Mesenchymal stem cell (in vitro differentiated cells and primary cell): ENCODE measurements around the gene ABITRAM.

Experiments
- DNase-seq: peaks from one replicate; pipeline ENCODE4 v3.0.0-alpha.2; 2013
- H2AFZ ChIP-seq: one replicate; pipeline ENCODE4 v1.6.1; 2013; ENCODE audit warnings: low read depth, mild to moderate bottlenecking, control low read depth, inconsistent platforms, low read length, moderate library complexity
- H2AK5ac ChIP-seq: 2 replicates; pipeline ENCODE4 v1.6.1; 2013; ENCODE audit warnings: low read length, moderate library complexity, mild to moderate bottlenecking, inconsistent platforms; ENCODE audit not compliant: severe bottlenecking
- H2BK120ac ChIP-seq: one replicate; pipeline ENCODE4 v1.6.1; 2013; ENCODE audit warnings: low read depth, mild to moderate bottlenecking, inconsistent platforms, low read length, moderate library complexity
- H2BK12ac ChIP-seq, 2 experiments: one replicate each; pipeline ENCODE4 v1.6.1; 2013; ENCODE audit warnings: inconsistent platforms in 2 of 2, low read length in 2 of 2, mild to moderate bottlenecking in 2 of 2, moderate library complexity in 2 of 2, control low read depth in 1 of 2
- H2BK15ac ChIP-seq: one replicate; pipeline ENCODE4 v1.6.1; 2013; ENCODE audit warnings: mild to moderate bottlenecking, low read depth, inconsistent platforms; ENCODE audit not compliant: poor library complexity, severe bottlenecking
- H2BK5ac ChIP-seq: 2 replicates; pipeline ENCODE4 v1.6.1; 2013; ENCODE audit warnings: low read depth, mild to moderate bottlenecking, low read length, control low read depth, inconsistent platforms; ENCODE audit not compliant: poor library complexity, severe bottlenecking
- H3K14ac ChIP-seq, 2 experiments: one replicate each; pipeline ENCODE4 v1.6.1; 2013; ENCODE audit warnings: inconsistent platforms in 2 of 2, low read length in 2 of 2, control low read depth in 1 of 2, mild to moderate bottlenecking in 1 of 2, moderate library complexity in 1 of 2
- H3K18ac ChIP-seq, 2 experiments: one replicate each; pipeline ENCODE4 v1.6.1; 2013; ENCODE audit warnings: inconsistent platforms in 2 of 2, low read length in 2 of 2, control low read depth in 1 of 2, low read depth in 1 of 2, mild to moderate bottlenecking in 1 of 2
- H3K23ac ChIP-seq, 2 experiments: one replicate each; pipeline ENCODE4 v1.6.1; 2013; ENCODE audit warnings: inconsistent platforms in 2 of 2, low read length in 2 of 2, mild to moderate bottlenecking in 2 of 2, moderate library complexity in 2 of 2, control low read depth in 1 of 2
- H3K27ac ChIP-seq: 2 replicates; pipeline ENCODE4 v1.5.1; 2013; ENCODE audit warnings: mild to moderate bottlenecking, moderate library complexity, low read length, control low read depth, inconsistent platforms; ENCODE audit not compliant: poor library complexity, severe bottlenecking
- H3K27me3 ChIP-seq, 2 experiments: 2 replicates each; pipeline versions ENCODE4 v1.6.1 to v1.7.0; 2013; ENCODE audit warnings: low read length in 2 of 2, mild to moderate bottlenecking in 2 of 2, moderate library complexity in 2 of 2, control low read depth in 1 of 2, inconsistent platforms in 1 of 2; ENCODE audit not compliant: control insufficient read depth in 1 of 2, insufficient read depth in 1 of 2
- H3K36me3 ChIP-seq, 2 experiments: 2 replicates each; pipeline versions ENCODE4 v1.6.1 to v1.7.0; 2013; ENCODE audit warnings: low read length in 2 of 2, control low read depth in 1 of 2, inconsistent platforms in 1 of 2, low read depth in 1 of 2, mild to moderate bottlenecking in 1 of 2; ENCODE audit not compliant: insufficient read depth in 2 of 2, control insufficient read depth in 1 of 2
- H3K4ac ChIP-seq, 2 experiments: one replicate each; pipeline ENCODE4 v1.6.1; 2013; ENCODE audit warnings: inconsistent platforms in 2 of 2, low read length in 2 of 2, mild to moderate bottlenecking in 2 of 2, moderate library complexity in 2 of 2, control low read depth in 1 of 2, low read depth in 1 of 2
- H3K4me1 ChIP-seq: 2 replicates; pipeline ENCODE4 v1.6.1; 2013; ENCODE audit warnings: low read depth, low read length, control low read depth; ENCODE audit not compliant: control insufficient read depth, insufficient read depth
- H3K4me2 ChIP-seq: 2 replicates; pipeline ENCODE4 v1.6.1; 2013; ENCODE audit warnings: low read length, mild to moderate bottlenecking, inconsistent platforms; ENCODE audit not compliant: poor library complexity, severe bottlenecking
- H3K4me3 ChIP-seq, 2 experiments: 2 replicates each; pipeline versions ENCODE4 v1.5.1 to v1.7.0; 2013; ENCODE audit warnings: low read length in 2 of 2, mild to moderate bottlenecking in 2 of 2, control low read depth in 1 of 2, low read depth in 1 of 2; ENCODE audit not compliant: insufficient read depth in 1 of 2
- H3K79me1 ChIP-seq: replicated peaks from 2 replicates; pipeline ENCODE4 v1.6.1; 2013; ENCODE audit warnings: mild to moderate bottlenecking, control low read depth, low read length, inconsistent platforms; ENCODE audit not compliant: poor library complexity, severe bottlenecking
- H3K9ac ChIP-seq: 2 replicates; pipeline ENCODE4 v1.7.0; 2013; ENCODE audit warnings: mild to moderate bottlenecking, low read length, moderate library complexity
- H3K9me3 ChIP-seq: 2 replicates; pipeline ENCODE4 v1.7.0; 2013; ENCODE audit warnings: mild to moderate bottlenecking, low read length; ENCODE audit not compliant: control insufficient read depth
- H4K8ac ChIP-seq: one replicate; pipeline ENCODE4 v1.6.1; 2013; ENCODE audit warnings: inconsistent platforms, mild to moderate bottlenecking, low read length, moderate library complexity
- H4K91ac ChIP-seq: one replicate; pipeline ENCODE4 v1.6.1; 2013; ENCODE audit warnings: mild to moderate bottlenecking, low read length, inconsistent platforms
- WGBS: methylation state at CpG from one replicate; pipeline ENCODE4 v1.1.7; 2013; ENCODE audit warnings: mixed read lengths; 5-methylcytosine and 5-hydroxymethylcytosine counted together

The ABITRAM gene

DNA sequence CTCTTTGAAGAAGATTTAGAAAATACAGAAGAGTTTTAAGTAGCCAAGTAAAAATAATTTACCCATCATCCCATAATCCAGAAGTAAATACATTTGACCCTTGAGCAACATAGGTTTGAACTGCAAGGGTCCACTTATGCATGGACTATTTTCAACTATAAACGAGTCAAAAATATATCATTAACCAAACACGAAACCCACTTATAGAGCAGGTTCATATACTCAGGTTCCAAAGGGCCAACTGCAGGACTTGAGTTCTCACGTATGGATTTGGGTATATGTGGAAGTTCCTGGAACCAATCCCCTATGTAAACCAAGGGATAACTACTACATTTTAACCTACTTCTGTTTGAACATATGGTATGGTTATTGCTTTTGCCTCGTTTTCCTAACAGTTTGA lies 5.8 kb downstream of the ABITRAM start:
- Histone ChIP-seq H3K27me3 (no peaks in the 10 kb centered on the region), H3K4me1 (no peaks in the 10 kb centered on the region), H4K91ac (no peak overlapping the region), H3K36me3 (peaks cover 0 to 84% of the 10 kb centered on the region in 2 experiments), H4K8ac (no peak overlapping the region), H3K14ac (no peak overlapping the region), H3K27ac (no peak overlapping the region), H3K18ac (no peak overlapping the region), H2BK15ac (no peak overlapping the region), H2AK5ac (no peak overlapping the region), H2AFZ (no peak overlapping the region), H3K4ac (no peak overlapping the region), H3K9me3 (no peaks in the 10 kb centered on the region), H2BK120ac (no peak overlapping the region), H3K23ac (no peak overlapping the region), H2BK5ac (no peak overlapping the region), H3K4me3 (no peak overlapping the region), H2BK12ac (no peak overlapping the region), H3K79me1 (peaks cover 10% of the 10 kb centered on the region), H3K9ac (no peak overlapping the region), H3K4me2 (no peak overlapping the region)
- no peak for DNase-seq
- 100% methylated on average over 3 of the region's 4 CpGs for WGBS

DNA sequence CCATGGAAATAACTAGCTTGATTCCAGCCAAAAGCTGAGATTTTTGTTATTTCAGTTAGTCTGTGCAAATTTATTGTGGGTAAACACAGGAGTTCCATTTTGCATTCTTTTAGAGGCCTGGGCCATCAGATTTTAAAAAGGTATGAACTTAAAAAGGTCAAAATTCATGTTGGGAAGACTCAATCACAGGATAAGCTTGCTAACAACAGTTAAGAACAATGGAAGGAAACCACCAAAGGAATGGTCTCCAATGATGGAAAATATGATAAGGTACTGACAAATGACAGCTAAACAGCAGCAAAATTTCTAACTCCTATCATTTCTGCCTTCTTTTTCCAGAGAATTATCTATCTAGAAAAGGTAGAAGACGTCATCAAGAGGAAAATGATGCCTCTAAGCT lies 16.0 kb downstream of the ABITRAM start:
- 88% methylated on average over 1 of the region's 1 CpG for WGBS
- H2BK12ac ChIP-seq: no peak overlapping the region
- peaks cover 7% of the 10 kb centered on the region for H3K79me1 ChIP-seq
- DNase-seq: no peak
- no peak overlapping the region for H3K18ac ChIP-seq
- H4K91ac ChIP-seq: no peak overlapping the region
- no peak overlapping the region for H3K4me2 ChIP-seq
- no peak overlapping the region for H3K27ac ChIP-seq
- H3K27me3 ChIP-seq: no peaks in the 10 kb centered on the region
- H4K8ac ChIP-seq: no peak overlapping the region
- peaks cover 0 to 54% of the 10 kb centered on the region in 2 experiments for H3K36me3 ChIP-seq
- H2BK5ac ChIP-seq: no peak overlapping the region
- H2BK120ac ChIP-seq: no peak overlapping the region
- H3K4me3 ChIP-seq: no peak overlapping the region
- H3K4me1 ChIP-seq: no peaks in the 10 kb centered on the region
- H3K23ac ChIP-seq: no peak overlapping the region
- H2BK15ac ChIP-seq: no peak overlapping the region
- H3K4ac ChIP-seq: no peak overlapping the region
- H2AFZ ChIP-seq: no peak overlapping the region
- H3K9ac ChIP-seq: no peak overlapping the region
- no peak overlapping the region for H3K14ac ChIP-seq
- H2AK5ac ChIP-seq: no peak overlapping the region
- no peaks in the 10 kb centered on the region for H3K9me3 ChIP-seq

DNA sequence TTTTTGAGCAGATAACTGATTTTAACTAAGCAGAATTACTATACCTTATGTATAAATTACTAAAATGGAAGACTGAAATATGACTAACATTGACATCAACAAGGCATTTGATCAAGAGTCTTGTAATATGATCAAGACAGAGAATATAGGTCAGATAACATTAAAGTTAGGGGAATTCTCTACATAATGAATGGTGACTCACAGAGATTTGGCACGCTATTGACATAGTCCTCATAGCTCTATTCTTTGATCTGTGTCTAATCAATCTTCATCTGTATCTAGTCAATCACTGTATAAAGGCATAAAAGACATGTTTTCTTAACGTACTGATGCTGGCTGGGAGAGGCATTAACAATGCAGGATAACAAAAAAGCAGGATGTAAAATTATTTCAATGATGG lies 17.4 kb downstream of the ABITRAM start:
- H2BK120ac ChIP-seq: no peak overlapping the region
- H3K27me3 ChIP-seq: no peaks in the 10 kb centered on the region
- H3K4ac ChIP-seq: no peak overlapping the region
- no peak overlapping the region for H2AK5ac ChIP-seq
- no peak overlapping the region for H4K91ac ChIP-seq
- H3K23ac ChIP-seq: no peak overlapping the region
- no peaks in the 10 kb centered on the region for H3K9me3 ChIP-seq
- no peaks in the 10 kb centered on the region for H3K4me1 ChIP-seq
- H2BK5ac ChIP-seq: no peak overlapping the region
- H2BK12ac ChIP-seq: no peak overlapping the region
- no peak overlapping the region for H3K27ac ChIP-seq
- H3K18ac ChIP-seq: no peak overlapping the region
- H3K36me3 ChIP-seq: peaks cover 0 to 48% of the 10 kb centered on the region in 2 experiments
- H4K8ac ChIP-seq: no peak overlapping the region
- 100% methylated on average over 1 of the region's 2 CpGs for WGBS
- H3K14ac ChIP-seq: no peak overlapping the region
- no peak overlapping the region for H3K9ac ChIP-seq
- peaks cover 5% of the 10 kb centered on the region for H3K79me1 ChIP-seq
- H2BK15ac ChIP-seq: no peak overlapping the region
- H3K4me3 ChIP-seq: no peak overlapping the region
- DNase-seq: no peak
- no peak overlapping the region for H3K4me2 ChIP-seq
- no peak overlapping the region for H2AFZ ChIP-seq

DNA sequence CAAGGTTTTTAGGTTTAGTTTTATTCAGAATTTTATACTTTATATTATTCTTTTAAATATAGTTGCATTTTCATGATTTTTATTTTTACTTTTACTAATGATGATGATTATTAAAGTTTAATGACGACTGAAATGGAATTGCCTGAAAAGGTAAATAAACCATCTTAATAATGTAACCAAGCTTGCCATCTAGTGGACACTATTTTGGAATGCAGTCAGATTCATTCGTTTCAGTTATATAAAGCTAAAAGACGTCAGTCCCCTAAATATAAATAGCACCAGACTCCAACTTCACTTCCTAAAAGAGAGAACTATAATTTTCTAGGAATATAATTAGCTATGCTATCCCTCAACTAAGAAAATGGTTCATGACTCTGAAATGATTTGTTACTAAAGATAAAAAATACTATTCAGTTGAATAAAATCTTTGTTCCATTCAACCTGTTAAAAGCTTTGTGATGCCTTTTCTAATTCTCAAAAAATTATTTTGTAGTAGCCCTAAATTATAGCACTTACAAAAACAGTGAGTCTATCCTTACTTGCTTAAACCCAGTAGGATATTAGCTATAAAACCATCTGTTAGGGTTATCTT lies 19.9 kb downstream of the ABITRAM start:
- no peak overlapping the region for H3K4me2 ChIP-seq
- no peak overlapping the region for H2BK5ac ChIP-seq
- no peak overlapping the region for H3K14ac ChIP-seq
- peak overlapping the region; percentile 71 for H3K9ac ChIP-seq
- peak; percentile 66 for DNase-seq
- H3K79me1 ChIP-seq: peaks cover 11% of the 10 kb centered on the region
- no peak overlapping the region for H2AFZ ChIP-seq
- H3K9me3 ChIP-seq: no peaks in the 10 kb centered on the region
- H3K23ac ChIP-seq: no peak overlapping the region
- no peak overlapping the region for H4K8ac ChIP-seq
- H2BK12ac ChIP-seq: no peak overlapping the region
- peaks cover 0 to 28% of the 10 kb centered on the region in 2 experiments for H3K36me3 ChIP-seq
- no CpG with 5 or more reads among the region's 3 CpGs for WGBS
- H4K91ac ChIP-seq: no peak overlapping the region
- H2BK15ac ChIP-seq: no peak overlapping the region
- H3K27ac ChIP-seq: no peak overlapping the region
- H3K27me3 ChIP-seq: no peaks in the 10 kb centered on the region
- no peaks in the 10 kb centered on the region for H3K4me1 ChIP-seq
- no peak overlapping the region for H2BK120ac ChIP-seq
- H3K18ac ChIP-seq: no peak overlapping the region
- H2AK5ac ChIP-seq: no peak overlapping the region
- no peak overlapping the region for H3K4me3 ChIP-seq
- H3K4ac ChIP-seq: no peak overlapping the region
